Fibroblast of pulmonary artery (primary cell): Measurements from ENCODE around the gene DOCK7.
"Not testable (repeated sequence)": the region's sequence is repeated elsewhere in the genome, so short reads cannot be mapped to it uniquely, and the experiment has no call there.

ENCODE experiments used
- DNase-seq: peaks from one replicate; pipeline ENCODE4 v3.0.0-alpha.2; 2010; ENCODE audit warnings: low read depth
- H3K4me3 ChIP-seq: replicated peaks from 2 replicates; pipeline ENCODE4 v1.5.1; 2011; ENCODE audit warnings: low read depth, mild to moderate bottlenecking, control low read depth, low read length, moderate library complexity
- TF ChIP-seq, protein P1 (sequence below): IDR thresholded peaks from 2 replicates; pipeline ENCODE4 v1.5.1; 2011; ENCODE audit warnings: mild to moderate bottlenecking, control low read depth, low read length, inconsistent platforms; ENCODE audit errors: missing control alignments

The DOCK7 gene

GRCh38 chr1:62682531-62682930 lies 5.7 kb downstream of the DOCK7 start:
- TF ChIP-seq, protein P1, sequence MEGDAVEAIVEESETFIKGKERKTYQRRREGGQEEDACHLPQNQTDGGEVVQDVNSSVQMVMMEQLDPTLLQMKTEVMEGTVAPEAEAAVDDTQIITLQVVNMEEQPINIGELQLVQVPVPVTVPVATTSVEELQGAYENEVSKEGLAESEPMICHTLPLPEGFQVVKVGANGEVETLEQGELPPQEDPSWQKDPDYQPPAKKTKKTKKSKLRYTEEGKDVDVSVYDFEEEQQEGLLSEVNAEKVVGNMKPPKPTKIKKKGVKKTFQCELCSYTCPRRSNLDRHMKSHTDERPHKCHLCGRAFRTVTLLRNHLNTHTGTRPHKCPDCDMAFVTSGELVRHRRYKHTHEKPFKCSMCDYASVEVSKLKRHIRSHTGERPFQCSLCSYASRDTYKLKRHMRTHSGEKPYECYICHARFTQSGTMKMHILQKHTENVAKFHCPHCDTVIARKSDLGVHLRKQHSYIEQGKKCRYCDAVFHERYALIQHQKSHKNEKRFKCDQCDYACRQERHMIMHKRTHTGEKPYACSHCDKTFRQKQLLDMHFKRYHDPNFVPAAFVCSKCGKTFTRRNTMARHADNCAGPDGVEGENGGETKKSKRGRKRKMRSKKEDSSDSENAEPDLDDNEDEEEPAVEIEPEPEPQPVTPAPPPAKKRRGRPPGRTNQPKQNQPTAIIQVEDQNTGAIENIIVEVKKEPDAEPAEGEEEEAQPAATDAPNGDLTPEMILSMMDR = no peak
- H3K4me3 ChIP-seq = no peak overlapping the region
- DNase-seq = peak; percentile 18

DNA sequence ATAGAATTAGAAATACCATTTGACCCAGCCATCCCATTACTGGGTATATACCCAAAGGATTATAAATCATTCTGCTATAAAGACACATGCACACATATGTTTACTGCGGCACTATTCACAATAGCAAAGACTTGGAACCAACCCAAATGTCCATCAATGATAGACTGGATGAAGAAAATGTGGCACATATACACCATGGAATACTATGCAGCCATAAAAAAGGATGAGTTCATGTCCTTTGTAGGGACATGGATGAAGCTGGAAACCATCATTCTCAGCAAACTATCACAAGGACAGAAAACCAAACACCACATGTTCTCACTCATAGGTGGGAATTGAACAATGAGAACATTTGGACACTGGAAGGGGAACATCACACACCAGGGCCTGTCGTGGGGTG lies 7.2 kb downstream of the DOCK7 start:
- DNase-seq = not testable (repeated sequence)

GRCh38 chr1:62677822-62678221 lies 10.4 kb downstream of the DOCK7 start:
- not testable (repeated sequence) for DNase-seq, H3K4me3 ChIP-seq

More for the DNA sequence above, 7.2 kb downstream of the DOCK7 start:
- H3K4me3 ChIP-seq = not testable (repeated sequence)

DNA sequence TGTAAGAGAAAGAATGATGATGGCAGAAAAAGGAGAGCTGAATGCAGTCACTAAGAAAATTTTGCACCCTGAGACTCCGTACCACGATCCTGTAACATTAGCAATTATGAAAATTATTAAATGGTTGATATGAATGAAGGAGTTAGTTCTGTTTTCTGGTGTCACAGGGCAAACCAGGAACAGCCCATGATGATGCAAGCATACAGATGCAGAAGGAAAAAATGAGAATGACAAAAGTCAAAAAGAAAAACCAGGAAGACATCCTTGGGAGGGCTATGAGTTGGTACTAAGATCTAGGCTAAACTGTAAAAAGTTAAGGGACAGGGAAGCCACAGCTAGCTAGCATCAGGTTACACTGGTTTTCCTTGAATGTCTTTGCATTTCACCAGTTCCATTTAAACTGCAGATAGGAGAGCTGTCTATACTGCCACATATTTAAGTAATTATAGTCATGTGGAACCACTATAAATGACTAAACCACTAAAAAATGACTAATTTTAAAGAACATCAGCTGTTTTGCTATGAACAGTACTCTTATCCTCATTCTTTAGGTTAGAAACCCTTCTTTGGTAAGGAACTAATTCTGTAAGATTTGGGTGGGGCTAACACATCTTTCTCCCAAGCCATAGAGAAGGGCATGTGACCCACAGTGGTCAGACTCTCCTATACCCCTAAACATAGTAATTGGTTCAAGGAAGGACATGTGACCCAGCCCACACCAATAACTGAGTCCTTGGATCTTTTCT lies 11.4 kb downstream of the DOCK7 start:
- DNase-seq = peak; percentile 3
- H3K4me3 ChIP-seq = no peak overlapping the region
- TF ChIP-seq, protein P1 = no peak

- TF ChIP-seq, protein P1 = no peak
- no peak overlapping the region for H3K4me3 ChIP-seq
- DNase-seq = no peak
These were observed 14.6 kb downstream of the DOCK7 start for GRCh38 chr1:62673629-62674028.

DNA sequence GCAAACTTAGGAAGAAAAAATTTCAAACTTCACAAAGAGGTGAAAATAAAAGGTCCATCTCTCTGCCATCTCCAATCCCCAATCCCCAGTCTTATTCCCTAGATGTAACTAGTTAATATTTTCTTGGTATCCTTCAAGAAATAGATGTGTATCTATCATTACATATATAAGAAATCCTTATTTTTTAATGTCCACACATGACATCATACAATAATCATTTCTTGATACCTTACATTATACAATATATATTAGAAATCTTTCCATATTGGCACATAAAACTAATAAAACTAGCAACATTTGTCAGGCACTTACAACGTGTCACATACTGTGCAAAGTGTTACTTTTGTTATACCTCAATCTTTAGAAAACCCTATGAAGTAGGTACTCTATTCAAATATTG lies 16.2 kb downstream of the DOCK7 start:
- no peak overlapping the region for H3K4me3 ChIP-seq
- TF ChIP-seq, protein P1 = no peak
- DNase-seq = no peak

GRCh38 chr1:62654744-62655143 lies 33.4 kb downstream of the DOCK7 start:
- H3K4me3 ChIP-seq = no peak overlapping the region
- DNase-seq = no peak
- TF ChIP-seq, protein P1 = no peak

DNA sequence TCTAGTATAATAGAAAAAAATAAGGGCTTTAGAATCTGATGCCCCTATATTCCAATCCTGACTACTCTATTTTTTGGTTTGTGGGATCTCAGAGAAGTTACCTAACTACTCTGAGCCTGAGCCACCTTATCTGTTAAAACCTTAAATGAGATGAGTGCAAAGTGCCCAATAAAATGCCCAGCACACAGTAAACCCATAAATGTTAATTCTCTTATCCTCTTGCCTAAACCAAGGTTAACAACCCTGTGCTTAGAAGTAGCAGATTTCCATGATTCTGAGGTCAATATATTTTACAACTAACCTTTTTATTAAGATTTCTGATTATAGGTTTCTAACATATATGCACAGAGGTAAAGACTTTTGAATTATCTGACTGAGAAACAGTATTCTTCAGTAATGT lies 35.8 kb downstream of the DOCK7 start:
- DNase-seq = no peak
- no peak overlapping the region for H3K4me3 ChIP-seq
- TF ChIP-seq, protein P1 = no peak
